GM23248 (cell line): ENCODE results near the gene MPDU1. TPM values are rescaled to one million over a fixed set of nuclear protein-coding genes. Genes with fewer than 3 reads are reported as not detected.

Source experiments
- DNase-seq: peaks from one replicate; pipeline ENCODE4 v3.0.0-alpha.2; 2015
- H2AFZ ChIP-seq: fragments of 200-600 bp; sonication (generic); 2 replicates; pipeline ENCODE4 v1.6.1; 2016; ENCODE audit warnings: antibody characterized with exemption
- H3F3A ChIP-seq: fragments of 200-600 bp; sonication (generic); 2 replicates; pipeline ENCODE4 v1.6.1; 2016; ENCODE audit warnings: mild to moderate bottlenecking, antibody characterized with exemption, mixed run types; ENCODE audit not compliant: insufficient read depth
- H3K27ac ChIP-seq: fragments of 200-600 bp; sonication (generic); 2 replicates; pipeline ENCODE4 v1.5.1; 2016; ENCODE audit warnings: mild to moderate bottlenecking
- H3K27me3 ChIP-seq: fragments of 200-600 bp; sonication (generic); replicated peaks from 2 replicates; pipeline ENCODE4 v1.6.1; 2016; ENCODE audit warnings: mild to moderate bottlenecking; ENCODE audit not compliant: insufficient read depth
- H3K36me3 ChIP-seq: fragments of 200-600 bp; sonication (generic); 2 replicates; pipeline ENCODE4 v1.6.1; 2016; ENCODE audit warnings: low read depth, mild to moderate bottlenecking
- H3K4me1 ChIP-seq: fragments of 200-600 bp; sonication (generic); 2 replicates; pipeline ENCODE4 v1.6.1; 2016; ENCODE audit warnings: mild to moderate bottlenecking; ENCODE audit not compliant: insufficient read depth
- H3K4me2 ChIP-seq: fragments of 200-600 bp; sonication (generic); one replicate; pipeline ENCODE4 v1.6.1; 2016; ENCODE audit warnings: mild to moderate bottlenecking; ENCODE audit not compliant: unreplicated experiment
- H3K4me3 ChIP-seq: fragments of 200-600 bp; sonication (generic); 2 replicates; pipeline ENCODE4 v1.5.1; 2016; ENCODE audit warnings: mild to moderate bottlenecking
- H3K79me2 ChIP-seq: fragments of 200-600 bp; sonication (generic); 2 replicates; pipeline ENCODE4 v1.6.1; 2016; ENCODE audit warnings: mild to moderate bottlenecking; ENCODE audit not compliant: insufficient read depth
- H3K9ac ChIP-seq: fragments of 200-600 bp; sonication (generic); 2 replicates; pipeline ENCODE4 v1.6.1; 2016; ENCODE audit warnings: mild to moderate bottlenecking
- H3K9me2 ChIP-seq: fragments of 200-600 bp; sonication (generic); 2 replicates; pipeline ENCODE4 v1.6.1; 2016; ENCODE audit warnings: mixed run types, mild to moderate bottlenecking, moderate library complexity; ENCODE audit not compliant: insufficient read depth
- H3K9me3 ChIP-seq: fragments of 200-600 bp; sonication (generic); one replicate; pipeline ENCODE4 v1.6.1; 2017; ENCODE audit warnings: low read depth
- H4K20me1 ChIP-seq: fragments of 200-600 bp; sonication (generic); 2 replicates; pipeline ENCODE4 v1.6.0; 2016; ENCODE audit not compliant: insufficient read depth
- EZH2 ChIP-seq: fragments of 200-600 bp; sonication (generic); IDR thresholded peaks from 2 replicates; pipeline ENCODE4 v1.6.1; 2018; ENCODE audit warnings: antibody characterized with exemption, mild to moderate bottlenecking; ENCODE audit not compliant: insufficient read depth, poor library complexity, severe bottlenecking
- EZH2phosphoT487 ChIP-seq: fragments of 200-600 bp; sonication (generic); IDR thresholded peaks from 2 replicates; pipeline ENCODE4 v1.6.1; 2018; ENCODE audit warnings: antibody characterized with exemption, moderate library complexity, mild to moderate bottlenecking, low read depth; ENCODE audit not compliant: insufficient read depth
- WGBS, 2 experiments: methylation state at CpG; one replicate each; pipeline ENCODE4 v1.1.6; 2015 to 2017; ENCODE audit warnings: low lambda C conversion rate in 2 of 2, low coverage in 1 of 2; ENCODE audit errors: missing lambda C conversion rate in 2 of 2; 5-methylcytosine and 5-hydroxymethylcytosine counted together
- in situ Hi-C: fragments of 300-500 bp; cut with MboI; formaldehyde crosslinking; loops from 2 replicates; pipeline ENCODE4 v1.15.0; 2020
- polyA plus RNA-seq: library from polyadenylated mRNA; unstranded; fragments of >200 nt; fragmentation: Nextera tagmentation; extraction: Ambion mirVana; gene quantifications from 2 replicates; pipeline ENCODE4 v1.2.1, GENCODE V29; 2016
- total RNA-seq: library from RNA; depleted of rRNA; stranded (reverse); fragments of >200 nt; shearing (Covaris generic); gene quantifications from 2 replicates; pipeline ENCODE4 v1.2.3, GENCODE V29; 2014

Gene MPDU1
- total and polyA plus RNA-seq, 2 experiments from 2014 or later = 65.9 to 195 TPM

GRCh38 chr17:7551396-7551795, 32.3 kb upstream of the MPDU1 start:
- Histone ChIP-seq H3K27ac (no peak overlapping the region), H3K4me1 (no peaks in the 10 kb centered on the region), H4K20me1 (no peaks in the 10 kb centered on the region), H3K27me3 (no peaks in the 10 kb centered on the region), H3K9me2 (no peaks in the 10 kb centered on the region), H3F3A (0 out of 2 replicates have a peak, but pooled peaks cover 5% of the 10 kb centered on the region), H3K9me3 (no peaks in the 10 kb centered on the region), H3K4me3 (no peak overlapping the region), H3K9ac (no peak overlapping the region), H3K4me2 (no peak overlapping the region), H2AFZ (no peak overlapping the region), H3K36me3 (no peaks in the 10 kb centered on the region), H3K79me2 (no peaks in the 10 kb centered on the region)
- no peak for TF ChIP-seq EZH2
- DNase-seq = no peak
- in situ Hi-C loops = no loop called here
- 89 to 91% methylated on average over 4 of the region's 4 CpGs for WGBS, 2 experiments

- Histone ChIP-seq H3K36me3 (no peaks in the 10 kb centered on the region), H3K4me1 (no peaks in the 10 kb centered on the region), H3K9me2 (no peaks in the 10 kb centered on the region), H3K27ac (no peak overlapping the region), H3K4me3 (no peak overlapping the region), H3K27me3 (no peaks in the 10 kb centered on the region), H2AFZ (no peak overlapping the region), H3F3A (0 out of 2 replicates have a peak, but pooled peaks cover 5% of the 10 kb centered on the region), H3K79me2 (no peaks in the 10 kb centered on the region), H4K20me1 (no peaks in the 10 kb centered on the region), H3K4me2 (no peak overlapping the region), H3K9ac (no peak overlapping the region), H3K9me3 (no peaks in the 10 kb centered on the region)
- in situ Hi-C loops = no loop called here
- no peak for DNase-seq
- no peak for TF ChIP-seq EZH2
- TF ChIP-seq EZH2phosphoT487 = no peak
- 91 to 92% methylated on average over 6 of the region's 6 CpGs for WGBS, 2 experiments
Measured at GRCh38 chr17:7552621-7553051, 31.0 kb upstream of the MPDU1 start.

GRCh38 chr17:7553356-7553755, 30.3 kb upstream of the MPDU1 start:
- 96 to 100% methylated on average over 1 of the region's 1 CpG for WGBS, 2 experiments
- Histone ChIP-seq H3K27ac (no peak overlapping the region), H3K9me3 (no peaks in the 10 kb centered on the region), H3K4me2 (no peak overlapping the region), H3K4me1 (peaks cover 6% of the 10 kb centered on the region), H3K79me2 (no peaks in the 10 kb centered on the region), H3K9me2 (no peaks in the 10 kb centered on the region), H3K27me3 (no peaks in the 10 kb centered on the region), H3K36me3 (no peaks in the 10 kb centered on the region), H3K4me3 (no peak overlapping the region), H4K20me1 (no peaks in the 10 kb centered on the region), H3K9ac (no peak overlapping the region), H3F3A (0 out of 2 replicates have a peak, but pooled peaks cover 5% of the 10 kb centered on the region), H2AFZ (no peak overlapping the region)
- no peak for DNase-seq
- no peak for TF ChIP-seq EZH2phosphoT487
- TF ChIP-seq EZH2 = no peak
- in situ Hi-C loops = no loop called here

GRCh38 chr17:7555320-7555948, 28.2 kb upstream of the MPDU1 start:
- Histone ChIP-seq H3K36me3 (no peaks in the 10 kb centered on the region), H3K9me2 (no peaks in the 10 kb centered on the region), H4K20me1 (no peaks in the 10 kb centered on the region), H3K79me2 (0 out of 2 replicates have a peak, but pooled peaks cover 4% of the 10 kb centered on the region), H3K9me3 (no peaks in the 10 kb centered on the region), H2AFZ (no peak overlapping the region), H3F3A (no peaks in the 10 kb centered on the region), H3K9ac (no peak overlapping the region), H3K4me2 (no peak overlapping the region), H3K4me1 (peaks cover 11% of the 10 kb centered on the region), H3K27ac (no peak overlapping the region), H3K27me3 (no peaks in the 10 kb centered on the region), H3K4me3 (no peak overlapping the region)
- DNase-seq = no peak
- in situ Hi-C loops = no loop called here
- TF ChIP-seq EZH2 (no peak), EZH2phosphoT487 (no peak)
- WGBS, 2 experiments = 45% methylated on average over 10 of the region's 10 CpGs
